GF-D8 (cell line): ENCODE results near the gene CYFIP2.

ENCODE experiments used
- DNase-seq: peaks from one replicate; lab custom pipeline; 2025; lab: John Stamatoyannopoulos, UW

The CYFIP2 gene

GRCh38 chr5:157258450-157258849 is 7.5 kb upstream of the CYFIP2 start:
- DNase-seq: no peak

- no peak for DNase-seq
Observed at GRCh38 chr5:157259699-157260098, 6.2 kb upstream of the CYFIP2 start.

- DNase-seq: peak; percentile 42
Observed at GRCh38 chr5:157263496-157264090, 2.3 kb upstream of the CYFIP2 start.

- DNase-seq: no peak
Observed at GRCh38 chr5:157266286-157267007, 524 bp downstream of the CYFIP2 start.

- no peak for DNase-seq
Observed at GRCh38 chr5:157267025-157267424, 1.1 kb downstream of the CYFIP2 start.

- DNase-seq: no peak
Observed at GRCh38 chr5:157267761-157268480, 2.0 kb downstream of the CYFIP2 start.

- peak; percentile 54 for DNase-seq
Observed at GRCh38 chr5:157269165-157269671, 3.3 kb downstream of the CYFIP2 start.

- DNase-seq: peak; percentile 22
Observed at GRCh38 chr5:157269761-157270272, 3.9 kb downstream of the CYFIP2 start.

GRCh38 chr5:157270771-157271170 is 4.8 kb downstream of the CYFIP2 start:
- no peak for DNase-seq

GRCh38 chr5:157271740-157272271 is 5.9 kb downstream of the CYFIP2 start:
- peak; percentile 97 for DNase-seq

GRCh38 chr5:157273131-157273556 is 7.2 kb downstream of the CYFIP2 start:
- peak; percentile 85 for DNase-seq

GRCh38 chr5:157275403-157275802 is 9.5 kb downstream of the CYFIP2 start:
- no peak for DNase-seq

- DNase-seq: no peak
Observed at GRCh38 chr5:157278319-157279037, 12.6 kb downstream of the CYFIP2 start.

GRCh38 chr5:157279605-157280239 is 13.8 kb downstream of the CYFIP2 start:
- no peak for DNase-seq

GRCh38 chr5:157280927-157281326 is 15.0 kb downstream of the CYFIP2 start:
- no peak for DNase-seq

GRCh38 chr5:157282150-157282549 is 16.2 kb downstream of the CYFIP2 start:
- no peak for DNase-seq

GRCh38 chr5:157283434-157283833 is 17.5 kb downstream of the CYFIP2 start:
- DNase-seq: peak; percentile 42

GRCh38 chr5:157284458-157285212 is 18.7 kb downstream of the CYFIP2 start:
- DNase-seq: no peak

- DNase-seq: no peak
Observed at GRCh38 chr5:157285310-157286035, 19.6 kb downstream of the CYFIP2 start.

- DNase-seq: no peak
Observed at GRCh38 chr5:157286761-157287211, 20.9 kb downstream of the CYFIP2 start.
